Upper lobe of left lung (tissue), 4 donors: ENCODE data around the gene TMCC3.
A peak's percentile ranks its signal among the peaks of the same experiment; 100 is the strongest.

Source experiments
- EP300 ChIP-seq, 4 donors: sonication (generic); formaldehyde crosslinking; IDR thresholded peaks; one replicate each; pipeline ENCODE4 v1.5.1; 2017; ENCODE audit warnings: antibody characterized with exemption in 4 of 4, control low read depth in 2 of 4
- POLR2A ChIP-seq, 4 donors: fragments of 450-650 bp; IDR thresholded peaks; one replicate each; pipeline ENCODE4 v1.5.1; 2016 to 2017; ENCODE audit warnings: antibody characterized with exemption in 4 of 4, mild to moderate bottlenecking in 2 of 4
- TF ChIP-seq, protein P1 (sequence below), 6 experiments: fragments of 450-650 bp in 4 of 6; fragments of 200-600 bp in 2 of 6; sonication (generic) in 2 of 6; IDR thresholded peaks; one replicate each; pipeline ENCODE4 v1.5.1; 2016 to 2019; ENCODE audit warnings: antibody characterized with exemption in 6 of 6

- TF ChIP-seq, protein P1, sequence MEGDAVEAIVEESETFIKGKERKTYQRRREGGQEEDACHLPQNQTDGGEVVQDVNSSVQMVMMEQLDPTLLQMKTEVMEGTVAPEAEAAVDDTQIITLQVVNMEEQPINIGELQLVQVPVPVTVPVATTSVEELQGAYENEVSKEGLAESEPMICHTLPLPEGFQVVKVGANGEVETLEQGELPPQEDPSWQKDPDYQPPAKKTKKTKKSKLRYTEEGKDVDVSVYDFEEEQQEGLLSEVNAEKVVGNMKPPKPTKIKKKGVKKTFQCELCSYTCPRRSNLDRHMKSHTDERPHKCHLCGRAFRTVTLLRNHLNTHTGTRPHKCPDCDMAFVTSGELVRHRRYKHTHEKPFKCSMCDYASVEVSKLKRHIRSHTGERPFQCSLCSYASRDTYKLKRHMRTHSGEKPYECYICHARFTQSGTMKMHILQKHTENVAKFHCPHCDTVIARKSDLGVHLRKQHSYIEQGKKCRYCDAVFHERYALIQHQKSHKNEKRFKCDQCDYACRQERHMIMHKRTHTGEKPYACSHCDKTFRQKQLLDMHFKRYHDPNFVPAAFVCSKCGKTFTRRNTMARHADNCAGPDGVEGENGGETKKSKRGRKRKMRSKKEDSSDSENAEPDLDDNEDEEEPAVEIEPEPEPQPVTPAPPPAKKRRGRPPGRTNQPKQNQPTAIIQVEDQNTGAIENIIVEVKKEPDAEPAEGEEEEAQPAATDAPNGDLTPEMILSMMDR (IDR thresholded peaks at IDR 0.05): no peak
- no peak for TF ChIP-seq EP300 (IDR thresholded peaks at IDR 0.05)
- TF ChIP-seq POLR2A (IDR thresholded peaks at IDR 0.05): peak in 1 of 4 donors; percentile 0
Observed at GRCh38 chr12:94588346-94588745, 62.0 kb downstream of the TMCC3 start.
